ENCODE data around the gene TPH2.

DNA sequence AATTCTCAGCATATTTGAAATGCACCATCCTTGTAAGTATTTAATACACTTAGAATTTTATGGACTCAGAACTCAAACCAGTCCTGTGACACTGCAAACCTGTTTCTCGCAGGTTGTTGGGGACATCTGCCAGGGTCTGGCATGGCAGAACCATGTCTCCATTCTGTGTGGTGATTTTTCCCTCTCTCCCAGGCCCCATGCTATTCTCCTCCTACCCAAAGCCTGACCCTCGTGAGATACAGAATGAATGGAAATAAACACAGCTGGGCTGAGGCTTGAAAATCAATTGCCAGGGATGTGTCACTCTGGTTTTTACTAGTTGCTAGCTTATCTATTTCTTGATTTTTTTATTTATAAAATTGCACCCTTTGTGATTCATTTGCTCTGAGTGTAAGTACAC is 19.8 kb downstream of the TPH2 start:
- TF ChIP-seq ZNF761 (CRISPR knock-in tag; conservative IDR thresholded peaks at IDR 0.05) = no peak
- no peak for TF ChIP-seq RFX5 (IDR thresholded peaks at IDR 0.05; ENCODE audit: low read depth, low read length)
- TF ChIP-seq, protein P1, sequence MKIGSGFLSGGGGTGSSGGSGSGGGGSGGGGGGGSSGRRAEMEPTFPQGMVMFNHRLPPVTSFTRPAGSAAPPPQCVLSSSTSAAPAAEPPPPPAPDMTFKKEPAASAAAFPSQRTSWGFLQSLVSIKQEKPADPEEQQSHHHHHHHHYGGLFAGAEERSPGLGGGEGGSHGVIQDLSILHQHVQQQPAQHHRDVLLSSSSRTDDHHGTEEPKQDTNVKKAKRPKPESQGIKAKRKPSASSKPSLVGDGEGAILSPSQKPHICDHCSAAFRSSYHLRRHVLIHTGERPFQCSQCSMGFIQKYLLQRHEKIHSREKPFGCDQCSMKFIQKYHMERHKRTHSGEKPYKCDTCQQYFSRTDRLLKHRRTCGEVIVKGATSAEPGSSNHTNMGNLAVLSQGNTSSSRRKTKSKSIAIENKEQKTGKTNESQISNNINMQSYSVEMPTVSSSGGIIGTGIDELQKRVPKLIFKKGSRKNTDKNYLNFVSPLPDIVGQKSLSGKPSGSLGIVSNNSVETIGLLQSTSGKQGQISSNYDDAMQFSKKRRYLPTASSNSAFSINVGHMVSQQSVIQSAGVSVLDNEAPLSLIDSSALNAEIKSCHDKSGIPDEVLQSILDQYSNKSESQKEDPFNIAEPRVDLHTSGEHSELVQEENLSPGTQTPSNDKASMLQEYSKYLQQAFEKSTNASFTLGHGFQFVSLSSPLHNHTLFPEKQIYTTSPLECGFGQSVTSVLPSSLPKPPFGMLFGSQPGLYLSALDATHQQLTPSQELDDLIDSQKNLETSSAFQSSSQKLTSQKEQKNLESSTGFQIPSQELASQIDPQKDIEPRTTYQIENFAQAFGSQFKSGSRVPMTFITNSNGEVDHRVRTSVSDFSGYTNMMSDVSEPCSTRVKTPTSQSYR (CRISPR knock-in tag; IDR thresholded peaks at IDR 0.05; ENCODE audit: borderline replicate concordance) = no peak
- no peak for TF ChIP-seq POLR2A (IDR thresholded peaks at IDR 0.05; ENCODE audit: insufficient read depth in 1 of 2, low read depth in 2 of 2, low read length in 2 of 2)
- TF ChIP-seq HDAC6 (IDR thresholded peaks at IDR 0.05; ENCODE audit: low read depth, low read length) = no peak

All from HepG2 (cell line).